Muscle layer of colon (tissue), 2 donors: ENCODE measurements around the gene BID.

Experiments
- H3K27ac ChIP-seq: one replicate; pipeline ENCODE4 v1.7.0; 2013; ENCODE audit warnings: low read depth, mild to moderate bottlenecking, low read length, moderate library complexity
- H3K27me3 ChIP-seq, 2 donors: one replicate each; pipeline ENCODE4 v1.7.0; 2013; ENCODE audit warnings: low read length in 2 of 2, mild to moderate bottlenecking in 2 of 2; ENCODE audit not compliant: insufficient read depth in 2 of 2, control insufficient read depth in 1 of 2
- H3K36me3 ChIP-seq: one replicate; pipeline ENCODE4 v1.7.0; 2013; ENCODE audit warnings: mild to moderate bottlenecking, low read length; ENCODE audit not compliant: insufficient read depth
- H3K4me1 ChIP-seq: one replicate; pipeline ENCODE4 v1.7.0; 2013; ENCODE audit warnings: mild to moderate bottlenecking, low read length; ENCODE audit not compliant: insufficient read depth
- H3K4me3 ChIP-seq, 2 donors: one replicate each; pipeline ENCODE4 v1.7.0; 2013; ENCODE audit warnings: low read length in 2 of 2, low read depth in 1 of 2, mild to moderate bottlenecking in 1 of 2, moderate library complexity in 1 of 2
- H3K9ac ChIP-seq: one replicate; pipeline ENCODE4 v1.7.0; 2013; ENCODE audit warnings: low read length
- H3K9me3 ChIP-seq: one replicate; pipeline ENCODE4 v1.7.0; 2013; ENCODE audit warnings: mild to moderate bottlenecking, low read length
- donor health status: abdominal sarcoma.
- donor health status: Adenocarcinoma of cecum.

The BID gene

GRCh38 chr22:17738386-17739128 lies 35.7 kb downstream of the BID start:
- Histone ChIP-seq H3K4me3 (no peak overlapping the region), H3K9ac (no peak overlapping the region), H3K27ac (no peak overlapping the region), H3K27me3 (no peaks in the 10 kb centered on the region), H3K4me1 (no peaks in the 10 kb centered on the region), H3K9me3 (no peaks in the 10 kb centered on the region), H3K36me3 (peaks cover 10% of the 10 kb centered on the region)

GRCh38 chr22:17734187-17734586 lies 40.1 kb downstream of the BID start:
- Histone ChIP-seq H3K27ac (no peak overlapping the region), H3K4me1 (no peaks in the 10 kb centered on the region), H3K9me3 (no peaks in the 10 kb centered on the region), H3K4me3 (no peak overlapping the region), H3K27me3 (no peaks in the 10 kb centered on the region), H3K36me3 (peaks cover 42% of the 10 kb centered on the region), H3K9ac (no peak overlapping the region)

- Histone ChIP-seq H3K4me1 (no peaks in the 10 kb centered on the region), H3K9me3 (no peaks in the 10 kb centered on the region), H3K27ac (no peak overlapping the region), H3K9ac (no peak overlapping the region), H3K27me3 (no peaks in the 10 kb centered on the region), H3K36me3 (peaks cover 44% of the 10 kb centered on the region), H3K4me3 (no peak overlapping the region)
Observed at GRCh38 chr22:17733466-17733865, 40.8 kb downstream of the BID start.

GRCh38 chr22:17732251-17732854 lies 41.9 kb downstream of the BID start:
- no peak overlapping the region for H3K4me3 ChIP-seq
- H3K36me3 ChIP-seq = peaks cover 55% of the 10 kb centered on the region
- no peak overlapping the region for H3K27ac ChIP-seq
- H3K9me3 ChIP-seq = no peaks in the 10 kb centered on the region
- H3K27me3 ChIP-seq = no peaks in the 10 kb centered on the region
- no peak overlapping the region for H3K9ac ChIP-seq
- H3K4me1 ChIP-seq = no peaks in the 10 kb centered on the region

- H3K4me3 ChIP-seq = no peak overlapping the region
- H3K36me3 ChIP-seq = peaks cover 58% of the 10 kb centered on the region
- H3K4me1 ChIP-seq = peaks cover 19% of the 10 kb centered on the region
Observed at GRCh38 chr22:17729561-17729960, 44.7 kb downstream of the BID start.

GRCh38 chr22:17728786-17729185 lies 45.5 kb downstream of the BID start:
- no peak overlapping the region for H3K4me3 ChIP-seq
- H3K9ac ChIP-seq = no peak overlapping the region
- H3K4me1 ChIP-seq = peaks cover 26% of the 10 kb centered on the region
- no peak overlapping the region for H3K27ac ChIP-seq
- H3K36me3 ChIP-seq = peaks cover 58% of the 10 kb centered on the region
- H3K9me3 ChIP-seq = no peaks in the 10 kb centered on the region
- no peaks in the 10 kb centered on the region for H3K27me3 ChIP-seq

More at GRCh38 chr22:17729561-17729960, 44.7 kb downstream of the BID start:
- H3K27ac ChIP-seq = no peak overlapping the region
- H3K9ac ChIP-seq = no peak overlapping the region
- no peaks in the 10 kb centered on the region for H3K9me3 ChIP-seq
- H3K27me3 ChIP-seq = no peaks in the 10 kb centered on the region

- Histone ChIP-seq H3K4me3 (no peak overlapping the region), H3K36me3 (peaks cover 42% of the 10 kb centered on the region), H3K4me1 (peaks cover 26% of the 10 kb centered on the region), H3K27me3 (no peaks in the 10 kb centered on the region), H3K9ac (no peak overlapping the region), H3K27ac (peak overlapping the region; percentile 48), H3K9me3 (no peaks in the 10 kb centered on the region)
Observed at GRCh38 chr22:17726928-17727897, 47.1 kb downstream of the BID start.

GRCh38 chr22:17726006-17726927 lies 48.0 kb downstream of the BID start:
- Histone ChIP-seq H3K4me1 (peaks cover 26% of the 10 kb centered on the region), H3K9me3 (no peaks in the 10 kb centered on the region), H3K36me3 (peaks cover 34% of the 10 kb centered on the region), H3K27me3 (no peaks in the 10 kb centered on the region), H3K4me3 (no peak overlapping the region), H3K9ac (no peak overlapping the region), H3K27ac (peak overlapping the region; percentile 48)

- no peaks in the 10 kb centered on the region for H3K27me3 ChIP-seq
- H3K4me3 ChIP-seq = no peak overlapping the region
- H3K4me1 ChIP-seq = peaks cover 26% of the 10 kb centered on the region
- H3K36me3 ChIP-seq = peaks cover 34% of the 10 kb centered on the region
- H3K9ac ChIP-seq = no peak overlapping the region
- no peaks in the 10 kb centered on the region for H3K9me3 ChIP-seq
- H3K27ac ChIP-seq = no peak overlapping the region
Observed at GRCh38 chr22:17725500-17725796, 48.8 kb downstream of the BID start.

- H3K27ac ChIP-seq = no peak overlapping the region
- H3K9ac ChIP-seq = no peak overlapping the region
- no peak overlapping the region for H3K4me3 ChIP-seq
- H3K9me3 ChIP-seq = no peaks in the 10 kb centered on the region
- no peaks in the 10 kb centered on the region for H3K27me3 ChIP-seq
- peaks cover 29% of the 10 kb centered on the region for H3K36me3 ChIP-seq
- peaks cover 26% of the 10 kb centered on the region for H3K4me1 ChIP-seq
Observed at GRCh38 chr22:17724678-17725499, 49.4 kb downstream of the BID start.
